SK-N-MC (cell line): ENCODE results near the gene LAMB4.

Experiments used
- EZH2 ChIP-seq: fragments of 200-600 bp; sonication (generic); IDR thresholded peaks from one replicate; pipeline ENCODE4 v1.6.1; 2017; ENCODE audit warnings: antibody characterized with exemption
- FOXP2 ChIP-seq: optimal IDR thresholded peaks from 2 replicates; pipeline ENCODE3; 2011; ENCODE audit warnings: mild to moderate bottlenecking, moderate library complexity; ENCODE audit not compliant: insufficient read depth; ENCODE audit errors: extremely low read length, control extremely low read depth
- POLR2AphosphoS5 ChIP-seq: IDR thresholded peaks from 2 replicates; pipeline ENCODE4 v1.6.1; 2012; ENCODE audit warnings: mild to moderate bottlenecking, low read depth, low read length, borderline replicate concordance

GRCh38 chr7:108088729-108089128 lies 41.4 kb downstream of the LAMB4 start:
- TF ChIP-seq POLR2AphosphoS5, result no peak
- TF ChIP-seq EZH2, result no peak
- TF ChIP-seq FOXP2, result no peak
